HL-60 (cell line): ENCODE measurements around the gene SPDYC. TPM values are rescaled to one million over a fixed set of nuclear protein-coding genes. Genes with fewer than 3 reads are reported as not detected.

ENCODE experiments used
- DNase-seq, 2 experiments: peaks; one replicate each; pipeline ENCODE4 v3.0.0-alpha.2; 2010 to 2020; ENCODE audit warnings: low read depth in 1 of 2, low spot score in 1 of 2
- H3K27ac ChIP-seq: fragments of 250-450 bp; sonication (Bioruptor Pico); replicated peaks from 2 replicates; pipeline ENCODE4 v1.5.1; 2020; ENCODE audit warnings: mild to moderate bottlenecking, moderate library complexity
- H3K27me3 ChIP-seq: fragments of 250-450 bp; sonication (Bioruptor Pico); 2 replicates; pipeline ENCODE4 v1.5.1; 2021; ENCODE audit warnings: mild to moderate bottlenecking, moderate library complexity; ENCODE audit not compliant: insufficient read depth, poor library complexity, severe bottlenecking
- H3K4me3 ChIP-seq: replicated peaks from 2 replicates; pipeline ENCODE4 v1.5.1; 2011; ENCODE audit warnings: mild to moderate bottlenecking, control low read depth, low read length; ENCODE audit not compliant: insufficient read depth
- CTCF ChIP-seq: IDR thresholded peaks from one replicate; pipeline ENCODE4 v1.5.1; 2011; ENCODE audit warnings: low read length, control low read depth, inconsistent platforms; ENCODE audit not compliant: insufficient read depth
- GABPA ChIP-seq: IDR thresholded peaks from 2 replicates; pipeline ENCODE4 v1.6.1; 2012; ENCODE audit warnings: low read depth
- POLR2AphosphoS5 ChIP-seq: IDR thresholded peaks from 2 replicates; pipeline ENCODE4 v1.6.1; 2012; ENCODE audit warnings: low read depth
- REST ChIP-seq: IDR thresholded peaks from 2 replicates; pipeline ENCODE4 v1.6.1; 2012; ENCODE audit warnings: low read depth; ENCODE audit not compliant: insufficient replicate concordance
- SPI1 ChIP-seq: IDR thresholded peaks from 2 replicates; pipeline ENCODE4 v1.6.1; 2012; ENCODE audit warnings: low read depth, mild to moderate bottlenecking, borderline replicate concordance
- microRNA-seq: library from miRNA; unstranded; fragments of <30 nt; microRNA quantifications from one replicate; pipeline ENCODE4, GENCODE V29; 2018

The SPDYC gene

GRCh38 chr11:65218446-65218845 lies 48.4 kb downstream of the SPDYC start:
- no peak overlapping the region for H3K27ac ChIP-seq
- H3K27me3 ChIP-seq = no peaks in the 10 kb centered on the region
- DNase-seq = no peak
- no peak overlapping the region for H3K4me3 ChIP-seq
- TF ChIP-seq GABPA (no peak), CTCF (no peak), POLR2AphosphoS5 (no peak)

GRCh38 chr11:65219930-65220213 lies 49.8 kb downstream of the SPDYC start:
- no peak overlapping the region for H3K27ac ChIP-seq
- H3K27me3 ChIP-seq = no peaks in the 10 kb centered on the region
- DNase-seq = no peak
- TF ChIP-seq POLR2AphosphoS5 (no peak), GABPA (no peak), CTCF (no peak), SPI1 (no peak), REST (no peak)
- H3K4me3 ChIP-seq = no peak overlapping the region

GRCh38 chr11:65221026-65221425 lies 51.0 kb downstream of the SPDYC start:
- TF ChIP-seq GABPA (no peak), POLR2AphosphoS5 (no peak), CTCF (no peak), REST (no peak), SPI1 (no peak)
- DNase-seq = no peak
- H3K27me3 ChIP-seq = no peaks in the 10 kb centered on the region
- no peak overlapping the region for H3K27ac ChIP-seq
- no peak overlapping the region for H3K4me3 ChIP-seq

Small RNA genes within 50 kb of the gene (microRNA-seq; reads per million reads assigned to microRNA genes)
- not detected for gene MIR6751
